ENCODE results near the gene ZFAND3. TPM values are rescaled to one million over a fixed set of nuclear protein-coding genes. Genes with fewer than 3 reads are reported as not detected.

ZFAND3 gene
- total RNA-seq, 1 experiment from 2014 or later: 75.0 TPM

DNA sequence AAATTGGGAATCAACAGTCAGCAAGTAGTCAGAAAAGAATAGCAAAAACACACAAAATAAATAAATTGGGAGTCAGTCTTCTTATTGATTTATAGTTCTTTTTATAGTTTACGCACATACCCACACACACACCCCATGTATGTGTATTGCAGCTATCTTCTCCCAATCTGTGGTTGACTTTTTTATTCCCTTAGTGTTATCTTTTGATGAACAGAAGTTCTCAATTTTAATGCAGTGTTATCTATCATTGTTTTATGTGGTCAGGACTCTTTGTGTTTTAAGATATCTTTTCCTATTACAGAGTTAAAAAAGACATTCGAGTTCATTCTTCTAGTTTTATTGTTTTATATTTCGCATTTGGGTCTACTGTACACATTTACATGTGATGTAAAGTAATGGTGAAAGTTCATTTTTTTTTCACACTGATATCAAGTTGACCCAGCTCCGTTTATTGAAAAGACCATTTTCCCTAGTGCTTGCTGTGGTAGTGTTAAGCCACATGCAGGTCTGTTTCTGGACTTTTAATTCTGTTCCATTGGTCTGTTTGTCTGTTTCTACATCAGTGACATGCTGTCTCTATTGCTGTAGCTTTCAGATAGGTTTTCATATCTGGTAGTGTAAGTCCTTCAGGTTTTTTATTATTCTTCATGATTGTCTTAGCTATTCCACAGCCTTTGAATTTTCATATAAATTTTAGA lies 78.4 kb downstream of the ZFAND3 start:
- H3K9me3 Mint-ChIP-seq (ENCODE audit: low read depth, unreplicated experiment): no peaks in the 10 kb centered on the region
- intact Hi-C loops (cut with micrococcal nuclease; ENCODE audit: unreplicated experiment): loop anchor here (5.0 kb wide), 1 partner anchor 46 kb away; no protein-coding TSS in a partner anchor
- no peak overlapping the region for H3K4me3 Mint-ChIP-seq (ENCODE audit: low read depth, unreplicated experiment)
- BruUV-seq (replicated peaks): no TSS peak
- H3K27me3 Mint-ChIP-seq (ENCODE audit: unreplicated experiment): no peaks in the 10 kb centered on the region
- CTCF ChIA-PET: interaction anchor here (1.5 kb wide), 1 partner anchor 107 kb away, joined by 7 read pairs; no protein-coding TSS in a partner anchor
- TF ChIP-seq, protein P1, sequence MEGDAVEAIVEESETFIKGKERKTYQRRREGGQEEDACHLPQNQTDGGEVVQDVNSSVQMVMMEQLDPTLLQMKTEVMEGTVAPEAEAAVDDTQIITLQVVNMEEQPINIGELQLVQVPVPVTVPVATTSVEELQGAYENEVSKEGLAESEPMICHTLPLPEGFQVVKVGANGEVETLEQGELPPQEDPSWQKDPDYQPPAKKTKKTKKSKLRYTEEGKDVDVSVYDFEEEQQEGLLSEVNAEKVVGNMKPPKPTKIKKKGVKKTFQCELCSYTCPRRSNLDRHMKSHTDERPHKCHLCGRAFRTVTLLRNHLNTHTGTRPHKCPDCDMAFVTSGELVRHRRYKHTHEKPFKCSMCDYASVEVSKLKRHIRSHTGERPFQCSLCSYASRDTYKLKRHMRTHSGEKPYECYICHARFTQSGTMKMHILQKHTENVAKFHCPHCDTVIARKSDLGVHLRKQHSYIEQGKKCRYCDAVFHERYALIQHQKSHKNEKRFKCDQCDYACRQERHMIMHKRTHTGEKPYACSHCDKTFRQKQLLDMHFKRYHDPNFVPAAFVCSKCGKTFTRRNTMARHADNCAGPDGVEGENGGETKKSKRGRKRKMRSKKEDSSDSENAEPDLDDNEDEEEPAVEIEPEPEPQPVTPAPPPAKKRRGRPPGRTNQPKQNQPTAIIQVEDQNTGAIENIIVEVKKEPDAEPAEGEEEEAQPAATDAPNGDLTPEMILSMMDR (IDR thresholded peaks at IDR 0.05; ENCODE audit: unreplicated experiment): no peak
- H3K27ac Mint-ChIP-seq (ENCODE audit: unreplicated experiment): no peak overlapping the region
- DNase-seq: no peak
- no peaks in the 10 kb centered on the region for H3K36me3 Mint-ChIP-seq (ENCODE audit: insufficient read depth, unreplicated experiment)
- H3K4me1 Mint-ChIP-seq (ENCODE audit: low read depth, unreplicated experiment): peaks cover 24% of the 10 kb centered on the region

DNA sequence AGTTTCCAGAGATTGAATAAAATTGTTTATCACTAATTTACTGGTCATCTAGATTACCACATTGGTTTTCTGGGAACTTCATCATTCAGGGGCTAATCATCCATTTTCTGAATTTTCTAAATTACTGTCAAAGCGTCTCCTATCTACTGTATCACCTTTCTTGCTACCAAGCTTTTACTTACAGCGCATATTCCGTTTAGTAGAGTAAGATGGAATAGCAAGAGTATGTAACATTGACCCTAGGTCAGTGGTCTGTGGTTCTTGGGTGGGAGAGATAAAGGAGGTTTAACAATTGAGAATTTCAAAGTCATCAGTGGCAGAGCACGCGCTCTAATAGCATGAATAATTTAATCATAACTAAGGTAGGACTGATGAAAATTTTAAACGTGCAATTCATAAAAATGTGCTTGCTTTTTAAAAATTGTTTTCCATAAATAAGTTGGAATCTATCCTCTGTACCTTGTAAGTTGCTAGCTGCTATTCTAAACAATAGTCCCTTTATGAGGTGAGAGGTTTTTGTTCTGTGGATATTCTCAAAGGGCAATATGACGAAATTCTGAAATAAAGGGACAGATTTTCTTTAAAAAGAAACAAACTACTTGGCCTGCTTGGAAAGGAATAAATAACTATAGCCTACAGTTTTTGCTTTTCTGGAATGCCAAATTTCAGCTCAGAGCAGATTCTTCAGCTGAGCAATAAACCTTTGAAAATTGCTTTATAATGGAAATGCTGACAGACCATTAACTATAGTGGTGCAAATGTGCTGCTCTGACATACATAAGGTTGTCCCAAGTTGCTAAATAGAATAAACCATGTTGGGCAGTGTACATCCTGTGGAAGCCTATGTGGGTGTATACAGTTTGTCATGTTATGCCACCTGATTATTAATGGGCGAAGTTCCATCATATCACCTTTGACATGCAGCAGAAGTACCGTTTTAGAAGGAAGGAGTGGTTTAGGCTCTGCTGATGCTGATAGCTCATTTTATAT lies 84.1 kb downstream of the ZFAND3 start:
- H3K27me3 Mint-ChIP-seq (ENCODE audit: unreplicated experiment): no peaks in the 10 kb centered on the region
- H3K4me1 Mint-ChIP-seq (ENCODE audit: low read depth, unreplicated experiment): peaks cover 14% of the 10 kb centered on the region
- H3K9me3 Mint-ChIP-seq (ENCODE audit: low read depth, unreplicated experiment): no peaks in the 10 kb centered on the region
- intact Hi-C loops (cut with micrococcal nuclease; ENCODE audit: unreplicated experiment): no loop called here
- no TSS peak for BruUV-seq (replicated peaks)
- no peak overlapping the region for H3K4me3 Mint-ChIP-seq (ENCODE audit: low read depth, unreplicated experiment)
- DNase-seq: no peak
- CTCF ChIA-PET: interaction anchor here (1.1 kb wide), 1 partner anchor 58 kb away, joined by 3 read pairs; no protein-coding TSS in a partner anchor
- H3K36me3 Mint-ChIP-seq (ENCODE audit: insufficient read depth, unreplicated experiment): no peaks in the 10 kb centered on the region
- TF ChIP-seq, protein P1 (IDR thresholded peaks at IDR 0.05; ENCODE audit: unreplicated experiment): no peak
- H3K27ac Mint-ChIP-seq (ENCODE audit: unreplicated experiment): no peak overlapping the region

DNA sequence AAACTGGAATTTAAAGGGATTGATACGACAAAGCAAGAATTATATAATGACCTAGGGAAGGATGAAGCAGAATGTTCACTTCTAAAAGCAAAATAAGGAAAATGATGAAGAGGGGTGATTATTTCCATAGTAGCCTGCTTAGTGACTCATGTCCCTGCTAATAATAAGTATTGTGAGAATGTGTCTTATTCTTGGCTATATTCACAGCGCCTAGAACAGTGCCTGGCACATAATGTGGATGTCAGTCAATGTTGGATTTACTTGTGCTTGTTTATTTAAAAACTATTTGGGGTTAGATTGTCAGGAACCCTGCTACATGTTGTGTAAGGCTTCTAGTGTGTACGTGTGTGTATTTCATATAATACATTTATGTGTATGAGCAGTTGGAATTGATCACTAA lies 85.1 kb downstream of the ZFAND3 start:
- no peaks in the 10 kb centered on the region for H3K36me3 Mint-ChIP-seq (ENCODE audit: insufficient read depth, unreplicated experiment)
- peaks cover 14% of the 10 kb centered on the region for H3K4me1 Mint-ChIP-seq (ENCODE audit: low read depth, unreplicated experiment)
- BruUV-seq (replicated peaks): no TSS peak
- H3K27ac Mint-ChIP-seq (ENCODE audit: unreplicated experiment): no peak overlapping the region
- no peak for DNase-seq
- no peaks in the 10 kb centered on the region for H3K27me3 Mint-ChIP-seq (ENCODE audit: unreplicated experiment)
- H3K4me3 Mint-ChIP-seq (ENCODE audit: low read depth, unreplicated experiment): no peak overlapping the region
- TF ChIP-seq, protein P1 (IDR thresholded peaks at IDR 0.05; ENCODE audit: unreplicated experiment): no peak
- CTCF ChIA-PET: no interaction called here
- intact Hi-C loops (cut with micrococcal nuclease; ENCODE audit: unreplicated experiment): no loop called here
- no peaks in the 10 kb centered on the region for H3K9me3 Mint-ChIP-seq (ENCODE audit: low read depth, unreplicated experiment)

GRCh38 chr6:37906121-37906520 lies 86.6 kb downstream of the ZFAND3 start:
- no peaks in the 10 kb centered on the region for H3K27me3 Mint-ChIP-seq (ENCODE audit: unreplicated experiment)
- CTCF ChIA-PET: no interaction called here
- TF ChIP-seq, protein P1 (IDR thresholded peaks at IDR 0.05; ENCODE audit: unreplicated experiment): no peak
- no peak overlapping the region for H3K4me3 Mint-ChIP-seq (ENCODE audit: low read depth, unreplicated experiment)
- H3K36me3 Mint-ChIP-seq (ENCODE audit: insufficient read depth, unreplicated experiment): no peaks in the 10 kb centered on the region
- BruUV-seq (replicated peaks): no TSS peak
- DNase-seq: no peak
- peaks cover 14% of the 10 kb centered on the region for H3K4me1 Mint-ChIP-seq (ENCODE audit: low read depth, unreplicated experiment)
- intact Hi-C loops (cut with micrococcal nuclease; ENCODE audit: unreplicated experiment): no loop called here
- no peak overlapping the region for H3K27ac Mint-ChIP-seq (ENCODE audit: unreplicated experiment)
- H3K9me3 Mint-ChIP-seq (ENCODE audit: low read depth, unreplicated experiment): no peaks in the 10 kb centered on the region

Data from Calu3 (cell line).